GM12875 (cell line): ENCODE data around the gene TOR3A.

ENCODE experiments used
- H3K4me3 ChIP-seq: one replicate; pipeline ENCODE4 v1.5.1; 2011; ENCODE audit warnings: low read depth, low read length, control low read depth
- CTCF ChIP-seq: IDR thresholded peaks from 2 replicates; pipeline ENCODE4 v1.5.1; 2011; ENCODE audit warnings: low read depth, mild to moderate bottlenecking, control low read depth, inconsistent platforms, low read length, moderate library complexity, borderline replicate concordance; ENCODE audit not compliant: insufficient read depth

Gene TOR3A

GRCh38 chr1:179077396-179077795 lies 4.5 kb upstream of the TOR3A start:
- TF ChIP-seq CTCF: no peak
- no peak overlapping the region for H3K4me3 ChIP-seq

GRCh38 chr1:179079113-179079761 lies 2.6 kb upstream of the TOR3A start:
- no peak overlapping the region for H3K4me3 ChIP-seq
- TF ChIP-seq CTCF: peak; percentile 66

- H3K4me3 ChIP-seq: peak overlapping the region; percentile 35
These were observed 794 bp upstream of the TOR3A start for GRCh38 chr1:179080866-179081686.

GRCh38 chr1:179082333-179082998 lies 596 bp downstream of the TOR3A start:
- TF ChIP-seq CTCF: no peak
- H3K4me3 ChIP-seq: peak overlapping the region; percentile 67

More at GRCh38 chr1:179080866-179081686, 794 bp upstream of the TOR3A start:
- no peak for TF ChIP-seq CTCF

- TF ChIP-seq CTCF: no peak
- H3K4me3 ChIP-seq: peak overlapping the region; percentile 67
These were observed 1.1 kb downstream of the TOR3A start for GRCh38 chr1:179082999-179083335.

- H3K4me3 ChIP-seq: no peak overlapping the region
- TF ChIP-seq CTCF: no peak
These were observed 1.7 kb downstream of the TOR3A start for GRCh38 chr1:179083533-179083932.

- TF ChIP-seq CTCF: no peak
- H3K4me3 ChIP-seq: no peak overlapping the region
These were observed 5.8 kb downstream of the TOR3A start for GRCh38 chr1:179087665-179088064.
